Adrenal gland (tissue), 12 donors: ENCODE measurements around the gene ASTN2. TPM values are rescaled to one million over a fixed set of nuclear protein-coding genes. Genes with fewer than 3 reads are reported as not detected.

Experiments
- DNase-seq, 7 donors: peaks; one replicate each; pipeline ENCODE4 v3.0.0-alpha.2; 2019 to 2020
- H3K27ac ChIP-seq, 5 donors: fragments of 200-600 bp; sonication (generic) in 4 of 5; 1 replicate in 3 of 5; 2 replicates in 2 of 5; pipeline versions ENCODE4 v1.5.1 to v1.8.0; 2016 to 2020; ENCODE audit warnings: mild to moderate bottlenecking in 1 of 5
- H3K27me3 ChIP-seq: fragments of 200-600 bp; 2 replicates; pipeline ENCODE4 v1.8.0; 2021
- H3K36me3 ChIP-seq, 2 donors: fragments of 200-600 bp; replicated peaks in 1 of 2; 1 replicate in 1 of 2; 2 replicates in 1 of 2; pipeline versions ENCODE4 v1.5.1 to v1.8.0; 2018 to 2022
- H3K4me1 ChIP-seq, 2 donors: fragments of 200-600 bp; replicated peaks in 1 of 2; 1 replicate in 1 of 2; 2 replicates in 1 of 2; pipeline versions ENCODE4 v1.5.1 to v1.8.0; 2018 to 2021
- H3K4me3 ChIP-seq, 4 donors: fragments of 200-600 bp; sonication (generic) in 3 of 4; one replicate each; pipeline ENCODE4 v1.5.1; 2016 to 2018
- H3K9me3 ChIP-seq, 3 donors: fragments of 200-600 bp; sonication (generic) in 1 of 3; replicated peaks in 1 of 3; 1 replicate in 2 of 3; 2 replicates in 1 of 3; pipeline versions ENCODE4 v1.5.1 to v1.8.0; 2016 to 2021
- CTCF ChIP-seq, 6 experiments: fragments of 450-650 bp in 4 of 6; fragments of 200-600 bp in 2 of 6; sonication (generic) in 1 of 6; IDR thresholded peaks; 1 replicate in 5 of 6; 2 replicates in 1 of 6; pipeline versions ENCODE4 v1.5.1 to v1.8.0; 2016 to 2021; ENCODE audit warnings: antibody characterized with exemption in 6 of 6, mild to moderate bottlenecking in 2 of 6, moderate library complexity in 1 of 6
- POLR2A ChIP-seq, 2 donors: fragments of 450-650 bp; IDR thresholded peaks; one replicate each; pipeline ENCODE4 v1.6.1; 2017; ENCODE audit warnings: antibody characterized with exemption in 2 of 2, mild to moderate bottlenecking in 2 of 2, moderate library complexity in 1 of 2
- WGBS, 4 donors: extraction: QIAGEN DNeasy Blood & Tissue Kit in 2 of 4; methylation state at CpG; one replicate each; pipeline versions ENCODE4 v1.1.5 to v1.1.7; 2013 to 2017; 5-methylcytosine and 5-hydroxymethylcytosine counted together
- intact Hi-C, 2 donors: fragments of 100-400 bp; cut with DNase I; formaldehyde crosslinking; loops; one replicate each; pipeline versions ENCODE4 v1.14.1 to v1.15.0; 2022 to 2023
- polyA plus RNA-seq, 3 donors: library from polyadenylated mRNA; stranded (reverse); fragments of 200-250 nt in 2 of 3; fragments of 350-450 nt in 1 of 3; fragmentation: Illumina TruSeq in 1 of 3; extraction: RNeasy Lipid Tissue Mini Kit (QIAGEN cat#74804) in 1 of 3; gene quantifications; one replicate each; pipeline ENCODE4 v1.2.3, GENCODE V29; 2013 to 2014
- total RNA-seq, 9 donors: library from RNA; depleted of rRNA in 4 of 9; stranded (reverse); fragments of >200 nt in 4 of 9; fragments of 120-200 nt in 1 of 9; fragmentation: NEBNext Ultra II Directional in 1 of 9; extraction: Animal tissue kit (Norgen Biotek cat#: 25700) in 1 of 9; gene quantifications; one replicate each; pipeline versions ENCODE4 v1.1.0 to v1.2.4, GENCODE V29; 2013 to 2023
- donor health status: healthy with polysubstance abuse.
- donor health status: Bipolar disorder and iron deficiency.
- donor health status: DM: yes; HTN: yes; CAD: no.
- donor health status: DM: no; HTN: no; CAD: no.
- donor health status: DM: no; HTN: no; CAD: no.
- donor health status: DM: yes; HTN: yes; CAD: no.

The ASTN2 gene
- total and polyA plus RNA-seq, 12 donors = 2.5 to 15.6 (median 6.8) TPM

- TF ChIP-seq CTCF (IDR thresholded peaks at IDR 0.05) (no peak), POLR2A (IDR thresholded peaks at IDR 0.05) (no peak)
Observed at GRCh38 chr9:116504081-116504480, 910.8 kb downstream of the ASTN2 start.

GRCh38 chr9:116502746-116503145 lies 912.1 kb downstream of the ASTN2 start:
- H3K4me3 ChIP-seq = no peak overlapping the region
- H3K27ac ChIP-seq = no peak overlapping the region
- DNase-seq = no peak
- H3K36me3 ChIP-seq = no peaks in the 10 kb centered on the region
- no peaks in the 10 kb centered on the region for H3K9me3 ChIP-seq
- no peaks in the 10 kb centered on the region for H3K4me1 ChIP-seq
- TF ChIP-seq POLR2A (IDR thresholded peaks at IDR 0.05) = no peak
- TF ChIP-seq CTCF (IDR thresholded peaks at IDR 0.05) = no peak
- intact Hi-C loops = no loop called here
- no peaks in the 10 kb centered on the region for H3K27me3 ChIP-seq

More at GRCh38 chr9:116504081-116504480, 910.8 kb downstream of the ASTN2 start:
- Histone ChIP-seq H3K27me3 (no peaks in the 10 kb centered on the region), H3K9me3 (no peaks in the 10 kb centered on the region), H3K4me3 (no peak overlapping the region), H3K36me3 (no peaks in the 10 kb centered on the region), H3K4me1 (no peaks in the 10 kb centered on the region), H3K27ac (no peak overlapping the region)
- no peak for DNase-seq
- WGBS, 4 donors = 81 to 94% (median 90%) methylated on average over 3 of the region's 3 CpGs
- intact Hi-C loops = no loop called here

GRCh38 chr9:116501871-116502270 lies 913.0 kb downstream of the ASTN2 start:
- 89 to 95% (median 91%) methylated on average over 1 of the region's 1 CpG for WGBS, 4 donors
- TF ChIP-seq POLR2A (IDR thresholded peaks at IDR 0.05) (no peak), CTCF (IDR thresholded peaks at IDR 0.05) (no peak)
- intact Hi-C loops = no loop called here

GRCh38 chr9:116499986-116500871 lies 914.6 kb downstream of the ASTN2 start:
- TF ChIP-seq POLR2A (IDR thresholded peaks at IDR 0.05) = no peak
- no peak for TF ChIP-seq CTCF (IDR thresholded peaks at IDR 0.05)
- H3K4me3 ChIP-seq = no peak overlapping the region
- no peak for DNase-seq
- no peaks in the 10 kb centered on the region for H3K27me3 ChIP-seq
- H3K27ac ChIP-seq = no peak overlapping the region
- no peaks in the 10 kb centered on the region for H3K4me1 ChIP-seq
- H3K36me3 ChIP-seq = no peaks in the 10 kb centered on the region
- intact Hi-C loops = no loop called here
- 76 to 85% (median 81%) methylated on average over 4 to 5 of the region's 5 CpGs for WGBS, 4 donors
- H3K9me3 ChIP-seq = no peaks in the 10 kb centered on the region

More at GRCh38 chr9:116501871-116502270, 913.0 kb downstream of the ASTN2 start:
- Histone ChIP-seq H3K9me3 (no peaks in the 10 kb centered on the region), H3K27ac (no peak overlapping the region), H3K4me1 (no peaks in the 10 kb centered on the region), H3K27me3 (no peaks in the 10 kb centered on the region), H3K4me3 (no peak overlapping the region), H3K36me3 (no peaks in the 10 kb centered on the region)
- no peak for DNase-seq
